HG02759 (cell line): ENCODE results near the gene DNAJC11.
"Not testable (repeated sequence)": the region's sequence is repeated elsewhere in the genome, so short reads cannot be mapped to it uniquely, and the experiment has no call there.

Source experiments
- ATAC-seq: cut with Tn5 transposase; IDR thresholded peaks from one replicate; pipeline ENCODE4 v1.9.1; 2021; ENCODE audit warnings: mild to moderate bottlenecking, moderate library complexity; ENCODE audit not compliant: unreplicated experiment

The DNAJC11 gene

GRCh38 chr1:6657138-6657537, 44.5 kb downstream of the DNAJC11 start:
- no peak for ATAC-seq

GRCh38 chr1:6653436-6654290, 48.0 kb downstream of the DNAJC11 start:
- no peak for ATAC-seq

- no peak for ATAC-seq
Observed at GRCh38 chr1:6652986-6653385, 48.6 kb downstream of the DNAJC11 start.

- ATAC-seq = no peak
Observed at GRCh38 chr1:6651909-6652308, 49.7 kb downstream of the DNAJC11 start.

- no peak for ATAC-seq
Observed at GRCh38 chr1:6648556-6648955, 53.1 kb downstream of the DNAJC11 start.

- ATAC-seq = no peak
Observed at GRCh38 chr1:6646499-6647148, 55.0 kb downstream of the DNAJC11 start.

- ATAC-seq = no peak
Observed at GRCh38 chr1:6645018-6645417, 56.6 kb downstream of the DNAJC11 start.

- not testable (repeated sequence) for ATAC-seq
Observed at GRCh38 chr1:6640867-6641266, 60.7 kb downstream of the DNAJC11 start.

GRCh38 chr1:6638226-6638625, 63.4 kb downstream of the DNAJC11 start:
- ATAC-seq = no peak

GRCh38 chr1:6637770-6638169, 63.8 kb downstream of the DNAJC11 start:
- no peak for ATAC-seq

GRCh38 chr1:6636778-6637177, 64.8 kb downstream of the DNAJC11 start:
- not testable (repeated sequence) for ATAC-seq

GRCh38 chr1:6635910-6636760, 65.5 kb downstream of the DNAJC11 start:
- ATAC-seq = no peak

- no peak for ATAC-seq
Observed at GRCh38 chr1:6635161-6635909, 66.3 kb downstream of the DNAJC11 start.

- ATAC-seq = no peak
Observed at GRCh38 chr1:6634371-6635052, 67.1 kb downstream of the DNAJC11 start.

- ATAC-seq = no peak
Observed at GRCh38 chr1:6632588-6633514, 68.8 kb downstream of the DNAJC11 start.

- ATAC-seq = no peak
Observed at GRCh38 chr1:6631058-6631457, 70.6 kb downstream of the DNAJC11 start.

GRCh38 chr1:6630027-6630426, 71.6 kb downstream of the DNAJC11 start:
- no peak for ATAC-seq

GRCh38 chr1:6628971-6629479, 72.6 kb downstream of the DNAJC11 start:
- no peak for ATAC-seq
